Activated CD4-positive, alpha-beta T cell treated with anti-CD3 and anti-CD28 coated beads for 48 hours (primary cell): Measurements from ENCODE around the gene FPGT.
"Not testable (repeated sequence)": the region's sequence is repeated elsewhere in the genome, so short reads cannot be mapped to it uniquely, and the experiment has no call there.

ENCODE experiments used
- DNase-seq: peaks from one replicate; pipeline ENCODE4 v3.0.0-alpha.2; 2020

The FPGT gene

DNA sequence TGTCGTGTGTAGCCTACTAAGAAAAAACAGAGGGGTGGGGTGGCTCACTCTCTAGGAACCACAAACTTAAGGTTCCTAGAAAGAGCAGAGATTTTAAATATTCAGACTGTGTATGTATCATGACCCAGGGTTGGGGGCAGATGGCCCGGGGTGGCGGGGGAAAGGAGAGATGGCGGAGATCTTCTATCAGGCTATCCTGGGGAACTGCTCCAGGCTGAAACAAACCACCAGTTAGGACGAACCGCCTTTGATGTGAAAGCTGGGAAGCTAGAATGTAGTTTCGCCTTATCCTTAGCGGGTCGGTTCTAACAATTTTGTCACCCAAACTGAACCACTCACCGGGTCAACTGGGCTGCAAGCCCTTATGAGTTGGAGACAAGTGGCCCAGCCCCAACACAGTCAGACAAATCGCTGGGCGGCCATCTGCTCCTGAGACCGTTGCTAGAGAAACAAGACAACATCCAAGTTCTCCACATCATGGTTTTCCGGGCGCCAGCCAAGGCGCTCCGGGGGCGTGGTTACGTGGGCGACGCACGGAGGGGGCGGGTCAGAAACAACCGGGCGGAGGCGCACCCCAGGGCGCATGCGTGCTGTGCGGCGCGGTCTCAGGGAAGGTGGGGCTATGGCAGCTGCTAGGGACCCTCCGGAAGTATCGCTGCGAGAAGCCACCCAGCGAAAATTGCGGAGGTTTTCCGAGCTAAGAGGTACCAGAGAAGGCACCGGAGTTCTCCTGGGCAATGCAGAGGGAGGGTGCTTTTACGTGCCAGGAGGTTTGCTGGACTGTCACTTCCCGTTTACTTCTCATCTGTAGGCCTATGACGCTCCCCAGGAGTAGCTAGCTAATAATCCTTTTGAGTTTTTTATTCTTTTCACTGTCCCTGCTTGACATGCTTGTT lies at the start of gene FPGT, which contains the start of gene LRRIQ3:
Gene FPGT, plus strand, starts transcription at position 586 of the 896 bp plus-strand sequence. Its CDS starts 37 bp downstream, at position 623.
Gene LRRIQ3, minus strand, starts transcription at position 520 of the 896 bp plus-strand sequence. CDS start 14,492 bp downstream, outside the sequence.
- DNase-seq, result peak; percentile 96

DNA sequence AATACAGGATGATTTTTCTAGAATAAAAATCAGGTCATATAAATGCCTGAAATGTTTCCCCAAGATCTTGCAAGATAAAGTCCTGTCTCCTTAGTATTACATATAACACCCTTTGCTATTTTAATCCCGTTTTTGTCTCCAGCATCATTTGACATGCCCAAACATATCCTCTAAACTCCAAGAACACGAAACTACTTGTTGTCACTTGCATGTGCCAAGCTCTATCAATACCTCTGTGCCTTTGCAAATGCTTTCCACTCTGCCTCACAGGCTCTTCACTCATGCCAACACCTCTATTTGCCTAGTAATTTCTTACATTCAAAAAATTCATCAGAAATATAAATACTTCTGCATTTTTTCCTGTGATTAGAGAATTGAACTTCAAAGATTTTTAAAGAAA lies 38.0 kb upstream of the FPGT start:
- DNase-seq, result no peak

DNA sequence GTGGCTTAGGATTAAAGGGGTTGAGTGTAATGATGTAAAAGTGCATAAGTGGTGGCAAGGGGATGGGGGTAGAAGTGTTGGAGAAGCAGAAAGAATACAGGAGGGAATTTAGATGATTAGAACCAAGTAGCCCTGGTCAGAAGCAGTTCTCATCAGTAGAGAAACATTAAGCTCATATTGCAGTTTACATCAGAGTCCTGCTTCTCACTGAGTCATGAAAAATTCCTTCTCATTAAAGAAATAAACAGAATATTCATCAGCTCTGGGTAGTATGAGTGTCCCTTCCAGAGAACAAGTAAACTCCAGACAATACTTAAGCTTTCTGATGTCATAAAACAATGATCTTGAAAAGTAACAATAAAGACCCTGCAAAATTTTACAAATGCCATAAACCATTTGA lies 36.5 kb upstream of the FPGT start:
- DNase-seq, result no peak

DNA sequence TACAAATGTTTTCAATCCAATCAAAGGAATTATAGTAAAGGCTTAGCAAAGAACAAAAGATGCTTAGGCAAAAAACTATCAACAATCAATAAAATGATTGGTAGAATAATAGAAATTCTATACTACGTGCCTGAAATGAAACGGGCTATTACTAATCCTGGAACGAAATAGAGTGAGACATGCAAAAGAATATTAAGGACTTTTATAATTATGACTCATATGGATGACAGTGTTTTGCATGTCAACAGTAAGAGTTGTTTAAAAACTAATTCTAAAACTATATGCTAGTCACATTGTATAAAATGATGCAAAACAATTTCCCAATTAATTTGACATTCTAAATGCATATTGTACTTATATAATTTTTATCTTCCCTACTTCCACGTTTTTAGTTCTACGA lies 35.7 kb upstream of the FPGT start:
- DNase-seq, result no peak

GRCh38 chr1:74174423-74174822 lies 23.6 kb upstream of the FPGT start:
- not testable (repeated sequence) for DNase-seq

DNA sequence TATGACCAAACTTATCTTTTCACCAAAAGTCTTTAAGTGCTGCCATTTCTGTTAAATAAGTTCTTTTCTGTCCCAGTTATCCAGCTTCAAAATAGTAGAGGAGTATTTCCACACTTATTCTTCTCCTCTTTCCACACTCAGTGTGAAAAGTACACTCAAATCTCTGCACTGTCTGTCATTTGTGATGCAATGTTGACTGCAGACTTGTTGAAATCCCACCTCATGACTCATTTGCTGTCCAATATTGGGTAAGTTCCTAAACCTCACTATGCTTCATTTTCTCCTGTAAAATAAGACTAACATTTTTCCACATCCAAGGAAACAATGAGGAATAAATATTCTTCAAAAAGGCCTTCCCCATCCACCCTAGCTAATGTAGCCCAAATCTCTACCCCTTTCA lies 17.6 kb upstream of the FPGT start:
- DNase-seq, result no peak

GRCh38 chr1:74193908-74194307 lies 4.1 kb upstream of the FPGT start:
- DNase-seq, result no peak

DNA sequence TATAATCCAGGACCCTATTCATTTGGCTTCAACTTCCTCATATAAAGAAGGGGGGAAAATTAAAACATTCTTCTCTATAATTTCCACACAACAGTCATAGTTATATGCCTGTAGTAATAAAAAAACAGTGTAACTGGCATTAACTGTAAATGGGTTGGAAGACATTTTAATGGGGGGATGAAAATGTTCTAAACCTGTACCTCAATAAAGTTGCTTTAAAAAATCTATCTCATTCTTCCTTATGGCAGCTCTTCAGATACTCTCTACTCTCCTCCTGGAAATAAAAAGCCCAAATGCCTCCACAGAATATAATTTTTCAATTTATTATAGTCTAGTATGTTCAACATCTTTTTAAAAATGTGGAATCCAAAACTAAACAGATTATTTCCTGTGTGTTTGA lies 2.7 kb upstream of the FPGT start:
- DNase-seq, result no peak

- DNase-seq, result no peak
These were observed 787 bp upstream of the FPGT start for GRCh38 chr1:74197255-74197654.

DNA sequence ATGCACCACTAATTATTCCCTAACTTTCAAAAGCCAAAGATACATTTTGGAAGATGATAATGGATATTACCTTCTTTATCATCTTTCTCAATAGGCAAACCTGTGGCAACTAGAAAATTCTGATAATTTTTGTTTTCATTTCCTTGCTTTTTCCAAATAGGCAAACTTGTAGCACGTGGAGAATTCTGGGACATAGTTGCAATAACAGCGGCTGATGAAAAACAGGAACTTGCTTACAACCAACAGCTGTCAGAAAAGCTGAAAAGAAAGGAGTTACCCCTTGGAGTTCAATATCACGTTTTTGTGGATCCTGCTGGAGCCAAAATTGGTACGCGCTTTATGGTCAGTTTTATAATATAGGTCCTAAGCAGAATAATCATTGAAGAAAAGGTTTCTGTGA lies 1.5 kb downstream of the FPGT start:
- DNase-seq, result no peak

DNA sequence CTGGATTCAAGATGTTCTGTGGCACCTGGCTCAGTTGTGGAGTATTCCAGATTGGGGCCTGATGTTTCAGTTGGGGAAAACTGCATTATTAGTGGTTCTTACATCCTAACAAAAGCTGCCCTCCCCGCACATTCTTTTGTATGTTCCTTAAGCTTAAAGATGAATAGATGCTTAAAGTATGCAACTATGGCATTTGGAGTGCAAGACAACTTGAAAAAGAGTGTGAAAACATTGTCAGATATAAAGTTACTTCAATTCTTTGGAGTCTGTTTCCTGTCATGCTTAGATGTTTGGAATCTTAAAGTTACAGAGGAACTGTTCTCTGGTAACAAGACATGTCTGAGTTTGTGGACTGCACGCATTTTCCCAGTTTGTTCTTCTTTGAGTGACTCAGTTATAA lies 7.2 kb downstream of the FPGT start:
- no peak for DNase-seq

DNA sequence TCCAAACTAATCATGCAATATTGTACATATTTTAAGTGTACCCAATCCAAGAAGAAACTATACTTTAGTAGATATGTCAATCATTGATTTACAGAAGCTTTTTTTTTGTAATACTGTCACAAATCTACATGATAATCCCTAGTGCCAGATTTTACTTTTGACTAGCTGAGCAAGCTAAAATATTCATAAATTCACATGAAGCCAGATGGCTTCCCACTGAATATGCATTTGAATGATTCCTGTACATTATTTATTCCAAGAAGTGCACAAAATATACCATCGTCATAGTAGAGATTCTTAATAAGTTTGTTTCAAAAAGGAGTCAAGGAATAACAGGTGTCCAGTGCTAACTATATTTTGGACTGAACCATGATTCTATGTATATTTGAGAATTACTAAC lies 17.2 kb downstream of the FPGT start:
- no peak for DNase-seq

DNA sequence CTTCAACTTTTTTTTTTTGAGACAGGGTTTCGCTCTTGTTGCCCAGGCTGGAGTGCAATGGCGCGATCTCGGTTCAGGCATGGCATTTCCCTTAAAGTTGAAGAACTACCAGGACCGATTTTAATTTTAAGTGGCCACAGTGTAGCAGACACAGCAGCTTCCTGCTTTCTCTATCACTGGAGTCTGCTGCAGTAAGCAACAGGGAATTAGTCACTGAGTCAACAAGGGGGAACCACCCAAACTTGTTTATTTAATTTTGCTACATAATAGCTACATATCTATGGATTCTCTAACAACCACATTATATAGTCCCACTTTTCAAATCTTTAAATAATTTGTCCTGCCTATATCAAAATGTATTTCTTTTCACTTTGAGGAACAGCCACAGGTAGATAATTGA lies 24.7 kb downstream of the FPGT start:
- DNase-seq, result no peak

GRCh38 chr1:74223453-74223852 lies 25.4 kb downstream of the FPGT start:
- no peak for DNase-seq

DNA sequence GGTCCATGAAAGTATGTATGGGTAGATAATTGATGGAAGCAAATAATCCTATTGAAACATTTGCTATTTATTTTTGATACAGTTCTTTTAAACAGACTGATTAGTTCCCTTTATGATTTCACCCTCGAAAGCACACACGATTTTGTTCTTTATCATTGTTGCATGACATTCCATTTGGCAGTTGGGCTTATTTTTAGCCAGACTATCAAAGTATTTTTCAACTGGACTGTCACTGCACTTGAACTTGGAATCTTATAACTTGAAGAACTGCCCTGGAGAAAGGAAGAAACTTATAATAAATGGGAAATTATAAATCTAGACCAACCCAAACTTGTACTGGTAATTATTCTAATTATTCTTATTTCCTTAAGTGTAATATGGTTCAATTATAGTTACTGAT lies 37.1 kb downstream of the FPGT start, which contains the start of gene TNNI3K:
Gene TNNI3K, plus strand, starts transcription at position 235 of the 400 bp plus-strand sequence. Its CDS starts 65 bp downstream, at position 300.
- DNase-seq, result no peak

- no peak for DNase-seq
These were observed 38.4 kb downstream of the FPGT start for GRCh38 chr1:74236440-74236839.

- no peak for DNase-seq
These were observed 39.0 kb downstream of the FPGT start for GRCh38 chr1:74237035-74237434.

DNA sequence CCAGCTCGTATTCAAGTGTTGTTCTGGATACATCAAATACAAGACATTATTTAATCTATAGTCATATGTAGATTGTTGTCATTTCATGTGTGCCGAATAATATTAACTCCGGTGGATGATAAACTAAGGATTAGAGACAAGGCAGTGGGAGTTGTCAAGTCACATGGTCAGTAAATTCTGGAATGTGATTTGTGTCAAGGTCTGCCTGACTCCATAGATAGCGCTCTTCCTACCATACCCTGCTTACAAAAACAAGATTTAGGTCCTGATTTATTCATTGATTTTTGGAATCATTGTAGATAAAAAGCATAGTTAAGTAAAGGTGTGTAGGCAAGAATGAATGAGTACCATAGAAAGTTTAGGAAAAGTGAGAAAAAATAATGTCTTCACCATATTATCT lies 39.7 kb downstream of the FPGT start:
- DNase-seq, result no peak

DNA sequence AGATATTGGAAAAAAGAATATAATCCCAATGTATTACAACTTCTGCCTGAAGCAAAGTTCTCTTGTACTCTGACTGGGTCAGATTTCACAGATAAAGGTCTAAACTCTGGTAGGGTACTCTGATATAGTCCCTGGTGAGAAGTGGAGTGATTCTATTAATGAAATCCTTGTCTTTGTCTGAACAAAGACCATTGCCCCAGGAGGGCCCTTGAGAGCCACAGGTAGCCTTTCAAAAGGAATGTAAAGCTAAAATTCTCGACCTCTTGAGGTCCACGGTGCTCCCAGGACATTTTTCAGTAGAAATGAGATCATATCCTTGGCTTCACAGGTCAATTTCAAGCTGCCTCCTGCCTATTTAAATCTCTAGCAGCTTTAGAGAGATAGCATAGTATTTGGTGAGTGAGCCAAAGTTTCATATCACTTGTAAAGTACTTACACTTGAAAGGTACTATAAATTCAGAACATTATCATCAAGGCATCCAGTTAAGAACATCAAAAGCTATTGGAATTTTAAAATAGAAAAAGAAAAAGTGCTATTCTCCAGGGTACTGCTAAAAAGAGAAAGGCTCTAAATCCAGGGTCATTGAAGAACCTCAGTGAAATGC lies 47.2 kb downstream of the FPGT start:
- no peak for DNase-seq

GRCh38 chr1:74246315-74246714 lies 48.3 kb downstream of the FPGT start:
- DNase-seq, result no peak

- DNase-seq, result no peak
These were observed 50.0 kb downstream of the FPGT start for GRCh38 chr1:74247881-74248528.

GRCh38 chr1:74253243-74253824 lies 55.3 kb downstream of the FPGT start:
- DNase-seq, result not testable (repeated sequence)
